Mesenchymal stem cell (in vitro differentiated cells and primary cell): Measurements from ENCODE around the gene ZC3H4.

Experiments
- DNase-seq: peaks from one replicate; pipeline ENCODE4 v3.0.0-alpha.2; 2013
- H2AFZ ChIP-seq: one replicate; pipeline ENCODE4 v1.6.1; 2013; ENCODE audit warnings: low read depth, mild to moderate bottlenecking, control low read depth, inconsistent platforms, low read length, moderate library complexity
- H2AK5ac ChIP-seq: 2 replicates; pipeline ENCODE4 v1.6.1; 2013; ENCODE audit warnings: low read length, moderate library complexity, mild to moderate bottlenecking, inconsistent platforms; ENCODE audit not compliant: severe bottlenecking
- H2BK120ac ChIP-seq: one replicate; pipeline ENCODE4 v1.6.1; 2013; ENCODE audit warnings: low read depth, mild to moderate bottlenecking, inconsistent platforms, low read length, moderate library complexity
- H2BK12ac ChIP-seq, 2 experiments: one replicate each; pipeline ENCODE4 v1.6.1; 2013; ENCODE audit warnings: inconsistent platforms in 2 of 2, low read length in 2 of 2, mild to moderate bottlenecking in 2 of 2, moderate library complexity in 2 of 2, control low read depth in 1 of 2
- H2BK15ac ChIP-seq: one replicate; pipeline ENCODE4 v1.6.1; 2013; ENCODE audit warnings: mild to moderate bottlenecking, low read depth, inconsistent platforms; ENCODE audit not compliant: poor library complexity, severe bottlenecking
- H2BK5ac ChIP-seq: 2 replicates; pipeline ENCODE4 v1.6.1; 2013; ENCODE audit warnings: low read depth, mild to moderate bottlenecking, low read length, control low read depth, inconsistent platforms; ENCODE audit not compliant: poor library complexity, severe bottlenecking
- H3K14ac ChIP-seq, 2 experiments: one replicate each; pipeline ENCODE4 v1.6.1; 2013; ENCODE audit warnings: inconsistent platforms in 2 of 2, low read length in 2 of 2, control low read depth in 1 of 2, mild to moderate bottlenecking in 1 of 2, moderate library complexity in 1 of 2
- H3K18ac ChIP-seq, 2 experiments: one replicate each; pipeline ENCODE4 v1.6.1; 2013; ENCODE audit warnings: inconsistent platforms in 2 of 2, low read length in 2 of 2, control low read depth in 1 of 2, low read depth in 1 of 2, mild to moderate bottlenecking in 1 of 2
- H3K23ac ChIP-seq, 2 experiments: one replicate each; pipeline ENCODE4 v1.6.1; 2013; ENCODE audit warnings: inconsistent platforms in 2 of 2, low read length in 2 of 2, mild to moderate bottlenecking in 2 of 2, moderate library complexity in 2 of 2, control low read depth in 1 of 2
- H3K27ac ChIP-seq: 2 replicates; pipeline ENCODE4 v1.5.1; 2013; ENCODE audit warnings: mild to moderate bottlenecking, moderate library complexity, low read length, control low read depth, inconsistent platforms; ENCODE audit not compliant: poor library complexity, severe bottlenecking
- H3K27me3 ChIP-seq, 2 experiments: 2 replicates each; pipeline versions ENCODE4 v1.6.1 to v1.7.0; 2013; ENCODE audit warnings: low read length in 2 of 2, mild to moderate bottlenecking in 2 of 2, moderate library complexity in 2 of 2, control low read depth in 1 of 2, inconsistent platforms in 1 of 2; ENCODE audit not compliant: control insufficient read depth in 1 of 2, insufficient read depth in 1 of 2
- H3K36me3 ChIP-seq, 2 experiments: 2 replicates each; pipeline versions ENCODE4 v1.6.1 to v1.7.0; 2013; ENCODE audit warnings: low read length in 2 of 2, control low read depth in 1 of 2, inconsistent platforms in 1 of 2, low read depth in 1 of 2, mild to moderate bottlenecking in 1 of 2; ENCODE audit not compliant: insufficient read depth in 2 of 2, control insufficient read depth in 1 of 2
- H3K4ac ChIP-seq, 2 experiments: one replicate each; pipeline ENCODE4 v1.6.1; 2013; ENCODE audit warnings: inconsistent platforms in 2 of 2, low read length in 2 of 2, mild to moderate bottlenecking in 2 of 2, moderate library complexity in 2 of 2, control low read depth in 1 of 2, low read depth in 1 of 2
- H3K4me1 ChIP-seq: 2 replicates; pipeline ENCODE4 v1.6.1; 2013; ENCODE audit warnings: low read depth, low read length, control low read depth; ENCODE audit not compliant: control insufficient read depth, insufficient read depth
- H3K4me2 ChIP-seq: 2 replicates; pipeline ENCODE4 v1.6.1; 2013; ENCODE audit warnings: low read length, mild to moderate bottlenecking, inconsistent platforms; ENCODE audit not compliant: poor library complexity, severe bottlenecking
- H3K4me3 ChIP-seq, 2 experiments: 2 replicates each; pipeline versions ENCODE4 v1.5.1 to v1.7.0; 2013; ENCODE audit warnings: low read length in 2 of 2, mild to moderate bottlenecking in 2 of 2, control low read depth in 1 of 2, low read depth in 1 of 2; ENCODE audit not compliant: insufficient read depth in 1 of 2
- H3K79me1 ChIP-seq: replicated peaks from 2 replicates; pipeline ENCODE4 v1.6.1; 2013; ENCODE audit warnings: mild to moderate bottlenecking, control low read depth, low read length, inconsistent platforms; ENCODE audit not compliant: poor library complexity, severe bottlenecking
- H3K9ac ChIP-seq: 2 replicates; pipeline ENCODE4 v1.7.0; 2013; ENCODE audit warnings: mild to moderate bottlenecking, low read length, moderate library complexity
- H3K9me3 ChIP-seq: 2 replicates; pipeline ENCODE4 v1.7.0; 2013; ENCODE audit warnings: mild to moderate bottlenecking, low read length; ENCODE audit not compliant: control insufficient read depth
- H4K8ac ChIP-seq: one replicate; pipeline ENCODE4 v1.6.1; 2013; ENCODE audit warnings: inconsistent platforms, mild to moderate bottlenecking, low read length, moderate library complexity
- H4K91ac ChIP-seq: one replicate; pipeline ENCODE4 v1.6.1; 2013; ENCODE audit warnings: mild to moderate bottlenecking, low read length, inconsistent platforms
- WGBS: methylation state at CpG from one replicate; pipeline ENCODE4 v1.1.7; 2013; ENCODE audit warnings: mixed read lengths; 5-methylcytosine and 5-hydroxymethylcytosine counted together

Gene ZC3H4

DNA sequence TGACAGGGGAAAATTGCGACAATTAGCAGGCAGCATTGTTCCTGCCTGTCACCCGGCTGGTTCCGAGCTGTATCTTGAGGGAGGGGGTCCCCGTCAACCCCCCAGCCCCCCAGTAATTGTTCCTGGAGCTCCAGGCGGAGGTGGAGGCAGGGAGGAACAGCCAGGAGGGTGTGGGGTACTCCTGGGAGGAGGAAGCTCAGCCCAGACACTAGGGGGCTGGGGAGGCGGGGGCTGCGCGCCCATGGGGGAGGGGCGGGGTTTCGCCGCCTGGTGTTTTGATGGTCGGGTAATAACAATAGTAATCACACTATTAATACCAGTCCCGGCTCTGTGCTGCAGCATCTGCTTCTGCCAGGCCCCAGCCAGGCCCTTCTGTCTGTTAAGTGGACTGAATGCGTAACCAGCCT is 85.4 kb downstream of the ZC3H4 start:
- Histone ChIP-seq H2BK5ac (no peak overlapping the region), H3K9me3 (no peaks in the 10 kb centered on the region), H2BK120ac (no peak overlapping the region), H4K91ac (no peak overlapping the region), H2BK15ac (no peak overlapping the region), H2BK12ac (no peak overlapping the region), H2AK5ac (no peak overlapping the region), H2AFZ (no peak overlapping the region), H3K4ac (no peak overlapping the region), H3K36me3 (no peaks in the 10 kb centered on the region), H3K18ac (no peak overlapping the region), H3K79me1 (no peaks in the 10 kb centered on the region), H3K4me1 (peaks cover 6% of the 10 kb centered on the region), H3K27ac (no peak overlapping the region), H4K8ac (no peak overlapping the region), H3K14ac (no peak overlapping the region), H3K4me2 (no peak overlapping the region), H3K9ac (no peak overlapping the region), H3K27me3 (peaks cover 46% of the 10 kb centered on the region in 2 experiments), H3K4me3 (peak overlapping the region in 1 of 2 experiments; percentile 26), H3K23ac (no peak overlapping the region)
- WGBS, result 27% methylated on average over 6 of the region's 14 CpGs
- DNase-seq, result no peak

GRCh38 chr19:47027586-47028088 is 85.9 kb downstream of the ZC3H4 start:
- Histone ChIP-seq H3K79me1 (no peaks in the 10 kb centered on the region), H3K27ac (no peak overlapping the region), H3K9ac (no peak overlapping the region), H2BK120ac (no peak overlapping the region), H4K91ac (no peak overlapping the region), H2BK15ac (no peak overlapping the region), H2BK5ac (no peak overlapping the region), H3K4me2 (no peak overlapping the region), H4K8ac (no peak overlapping the region), H3K23ac (no peak overlapping the region), H3K36me3 (no peaks in the 10 kb centered on the region), H3K4me1 (peaks cover 8% of the 10 kb centered on the region), H3K14ac (no peak overlapping the region), H2BK12ac (no peak overlapping the region), H3K9me3 (no peaks in the 10 kb centered on the region), H2AK5ac (no peak overlapping the region), H3K4ac (no peak overlapping the region), H3K18ac (no peak overlapping the region), H3K27me3 (peaks cover 51 to 52% of the 10 kb centered on the region in 2 experiments), H3K4me3 (no peak overlapping the region), H2AFZ (no peak overlapping the region)
- DNase-seq, result no peak
- 42% methylated on average over 5 of the region's 12 CpGs for WGBS

GRCh38 chr19:47026889-47027288 is 86.7 kb downstream of the ZC3H4 start:
- Histone ChIP-seq H3K4me2 (no peak overlapping the region), H2AFZ (no peak overlapping the region), H3K27me3 (peaks cover 51 to 59% of the 10 kb centered on the region in 2 experiments), H3K9ac (no peak overlapping the region), H3K79me1 (no peaks in the 10 kb centered on the region), H3K4ac (no peak overlapping the region), H3K18ac (no peak overlapping the region), H2BK5ac (no peak overlapping the region), H3K4me3 (no peak overlapping the region), H3K23ac (no peak overlapping the region), H3K27ac (no peak overlapping the region), H2AK5ac (no peak overlapping the region), H2BK12ac (no peak overlapping the region), H3K9me3 (no peaks in the 10 kb centered on the region), H3K36me3 (no peaks in the 10 kb centered on the region), H4K91ac (no peak overlapping the region), H3K4me1 (peaks cover 7% of the 10 kb centered on the region), H3K14ac (no peak overlapping the region), H2BK120ac (no peak overlapping the region), H2BK15ac (no peak overlapping the region), H4K8ac (no peak overlapping the region)
- no peak for DNase-seq
- 95% methylated on average over 5 of the region's 8 CpGs for WGBS

DNA sequence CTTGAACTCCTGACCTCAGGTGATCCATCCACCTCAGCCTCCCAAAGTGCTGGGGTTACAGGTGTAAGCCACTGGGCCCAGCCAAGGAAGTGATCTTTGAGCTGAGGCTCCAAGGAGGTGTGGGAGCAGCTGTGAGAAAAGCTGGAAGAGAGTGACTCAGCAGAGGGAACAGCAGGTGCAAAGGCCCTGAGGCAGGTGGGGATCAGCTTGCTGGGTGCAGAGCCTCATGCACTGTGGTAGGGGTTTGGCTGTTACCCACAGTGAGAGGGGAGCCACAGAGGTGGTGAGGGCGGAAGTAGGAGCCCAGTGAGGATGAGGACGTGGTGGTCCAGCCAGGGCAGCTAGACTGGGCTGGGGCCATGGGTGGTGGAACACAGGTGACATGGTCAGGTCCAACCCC is 87.4 kb downstream of the ZC3H4 start:
- no peak overlapping the region for H3K4ac ChIP-seq
- H3K4me1 ChIP-seq, result peaks cover 14% of the 10 kb centered on the region
- H3K9ac ChIP-seq, result no peak overlapping the region
- WGBS, result 73% methylated on average over 2 of the region's 2 CpGs
- no peak overlapping the region for H3K23ac ChIP-seq
- no peak overlapping the region for H2AFZ ChIP-seq
- H4K8ac ChIP-seq, result no peak overlapping the region
- no peak overlapping the region for H3K27ac ChIP-seq
- no peaks in the 10 kb centered on the region for H3K36me3 ChIP-seq
- no peak overlapping the region for H3K4me3 ChIP-seq
- H2AK5ac ChIP-seq, result no peak overlapping the region
- H3K27me3 ChIP-seq, result peaks cover 57 to 66% of the 10 kb centered on the region in 2 experiments
- H2BK120ac ChIP-seq, result no peak overlapping the region
- H2BK5ac ChIP-seq, result no peak overlapping the region
- no peak overlapping the region for H2BK12ac ChIP-seq
- no peak overlapping the region for H3K14ac ChIP-seq
- DNase-seq, result no peak
- peak overlapping the region; percentile 39 for H4K91ac ChIP-seq
- no peak overlapping the region for H2BK15ac ChIP-seq
- H3K4me2 ChIP-seq, result no peak overlapping the region
- H3K18ac ChIP-seq, result no peak overlapping the region
- H3K9me3 ChIP-seq, result no peaks in the 10 kb centered on the region
- no peaks in the 10 kb centered on the region for H3K79me1 ChIP-seq
